HEK293T (cell line): ENCODE data around the gene UNC79.

Experiments
- BHLHE40 ChIP-seq: fragments of 450-650 bp; IDR thresholded peaks from 2 replicates; pipeline ENCODE4 v1.6.1; 2016; ENCODE audit warnings: mild to moderate bottlenecking, moderate library complexity, borderline replicate concordance
- CTBP1 ChIP-seq: fragments of 450-650 bp; IDR thresholded peaks from 2 replicates; pipeline ENCODE4 v1.6.1; 2016; ENCODE audit warnings: borderline replicate concordance
- HDGF ChIP-seq: fragments of 450-650 bp; IDR thresholded peaks from 2 replicates; pipeline ENCODE4 v1.6.1; 2017; ENCODE audit warnings: antibody characterized with exemption, borderline replicate concordance
- SUZ12 ChIP-seq: fragments of 450-650 bp; IDR thresholded peaks from 2 replicates; pipeline ENCODE4 v1.6.1; 2016; ENCODE audit warnings: mild to moderate bottlenecking
- TF ChIP-seq, protein P1 (sequence below): fragments of 450-650 bp; IDR thresholded peaks from 2 replicates; pipeline ENCODE4 v1.6.1; 2016

DNA sequence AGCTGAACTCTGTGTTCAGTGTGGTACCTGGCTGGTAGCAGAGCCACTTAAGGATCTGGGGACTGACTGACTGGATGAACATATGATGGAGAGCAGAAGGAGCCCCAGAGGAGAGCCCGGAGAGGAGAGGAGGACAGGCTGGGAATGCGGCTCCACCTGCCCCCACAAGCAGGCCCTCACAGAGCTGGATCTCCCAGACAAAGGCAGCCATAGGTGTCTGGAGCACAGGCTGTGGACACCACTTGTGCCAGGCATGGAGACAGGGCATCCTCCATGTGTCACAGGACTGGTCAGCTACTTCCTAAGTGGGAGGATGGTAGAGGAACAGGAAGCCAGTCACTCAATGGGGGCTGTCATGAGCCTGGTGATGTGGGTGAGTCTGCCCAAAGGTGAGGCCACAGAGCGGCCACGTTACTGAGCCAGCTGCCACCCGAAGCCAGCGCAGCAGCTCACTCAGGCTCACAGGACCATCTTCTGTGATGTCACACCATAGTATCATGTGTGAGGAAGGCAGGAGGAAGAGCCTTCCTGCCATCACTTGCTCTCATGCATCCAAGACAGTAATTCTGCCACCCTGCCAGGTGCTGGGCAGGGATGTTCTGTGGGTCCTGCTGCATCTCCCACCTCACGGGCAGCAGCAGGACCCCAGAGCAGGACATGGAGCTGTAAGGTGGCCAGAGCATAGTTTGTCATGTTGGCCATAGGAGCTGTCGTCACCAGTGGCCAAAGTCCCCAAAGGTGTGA, 285.4 kb downstream of the UNC79 start:
- no peak for TF ChIP-seq BHLHE40
- no peak for TF ChIP-seq CTBP1
- TF ChIP-seq, protein P1, sequence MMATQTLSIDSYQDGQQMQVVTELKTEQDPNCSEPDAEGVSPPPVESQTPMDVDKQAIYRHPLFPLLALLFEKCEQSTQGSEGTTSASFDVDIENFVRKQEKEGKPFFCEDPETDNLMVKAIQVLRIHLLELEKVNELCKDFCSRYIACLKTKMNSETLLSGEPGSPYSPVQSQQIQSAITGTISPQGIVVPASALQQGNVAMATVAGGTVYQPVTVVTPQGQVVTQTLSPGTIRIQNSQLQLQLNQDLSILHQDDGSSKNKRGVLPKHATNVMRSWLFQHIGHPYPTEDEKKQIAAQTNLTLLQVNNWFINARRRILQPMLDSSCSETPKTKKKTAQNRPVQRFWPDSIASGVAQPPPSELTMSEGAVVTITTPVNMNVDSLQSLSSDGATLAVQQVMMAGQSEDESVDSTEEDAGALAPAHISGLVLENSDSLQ = no peak
- TF ChIP-seq SUZ12 = no peak
- no peak for TF ChIP-seq HDGF
